Activated naive CD4-positive, alpha-beta T cell treated with anti-CD3 and anti-CD28 coated beads, Interleukin-2, amount 10 ng/mL, durations not matched to agents 5 hours and 36 hours (primary cell): ENCODE measurements around the gene CCR7. TPM values are rescaled to one million over a fixed set of nuclear protein-coding genes. Genes with fewer than 3 reads are reported as not detected.

Experiments
- total RNA-seq, 2 experiments: library from RNA; stranded (reverse); gene quantifications; one replicate each; pipeline ENCODE4 v1.2.3, GENCODE V29; 2021

Gene CCR7
- 100 to 1,000 TPM; 225 to 233 TPM for total RNA-seq

GRCh38 chr17:40564883-40565768 lies at the start of gene CCR7:
Gene CCR7, minus strand, starts transcription at chr17:40565472. Its CDS starts 63 bp downstream, at chr17:40565409.

Other genes with a start within 250 kb of the CCR7 start
- gene GJD3, start 200.7 kb downstream of the CCR7 start, total RNA-seq, result under 1 TPM in 1 of 2 experiments, not detected in 1; 0.26 TPM
- gene TOP2A, start 147.6 kb downstream of the CCR7 start, total RNA-seq, result 100 to 1,000 TPM; 340 to 372 TPM
- gene IGFBP4, start 122.0 kb downstream of the CCR7 start, total RNA-seq, result 10 to 100 TPM; 85.6 to 90.5 TPM
- 1 to 10 TPM; 5.7 to 6.3 TPM for gene TNS4, start 63.8 kb downstream of the CCR7 start, total RNA-seq
- gene SMARCE1, start 82.3 kb upstream of the CCR7 start, total RNA-seq, result 100 to 1,000 TPM; 110 to 113 TPM
- gene KRT222, start 99.7 kb upstream of the CCR7 start, total RNA-seq, result not detected
- not detected for gene KRT24, start 138.3 kb upstream of the CCR7 start, total RNA-seq
- not detected for gene KRT25, start 189.9 kb upstream of the CCR7 start, total RNA-seq
- gene KRT26, start 206.7 kb upstream of the CCR7 start, total RNA-seq, result not detected
- gene KRT27, start 217.1 kb upstream of the CCR7 start, total RNA-seq, result not detected
- gene KRT28, start 234.5 kb upstream of the CCR7 start, total RNA-seq, result not detected